Lung (tissue), 12 donors: Measurements from ENCODE around the gene TMEM91. TPM values are rescaled to one million over a fixed set of nuclear protein-coding genes. Genes with fewer than 3 reads are reported as not detected.

ENCODE experiments used
- ATAC-seq: fragments of 200-7000 bp; cut with Tn5 transposase; one replicate; pipeline ENCODE4 v1.9.1; 2020; ENCODE audit warnings: moderate number of reproducible peaks; ENCODE audit not compliant: insufficient read depth, low FRiP score
- DNase-seq, 3 donors: peaks; one replicate each; pipeline ENCODE4 v3.0.0-alpha.2; 2013 to 2017
- H3K27ac ChIP-seq, 2 donors: one replicate each; pipeline ENCODE4 v1.5.1; 2013; ENCODE audit warnings: mild to moderate bottlenecking in 2 of 2, moderate library complexity in 2 of 2, control low read depth in 1 of 2, inconsistent platforms in 1 of 2, low read depth in 1 of 2, low read length in 1 of 2
- H3K27me3 ChIP-seq, 3 donors: one replicate each; pipeline ENCODE4 v1.5.1; 2013; ENCODE audit warnings: low read length in 2 of 3; ENCODE audit not compliant: control insufficient read depth in 3 of 3, insufficient read depth in 3 of 3
- H3K36me3 ChIP-seq, 4 donors: one replicate each; pipeline ENCODE4 v1.5.1; 2013; ENCODE audit warnings: low read length in 4 of 4, mild to moderate bottlenecking in 1 of 4, moderate library complexity in 1 of 4; ENCODE audit not compliant: control insufficient read depth in 4 of 4, insufficient read depth in 4 of 4
- H3K4me1 ChIP-seq, 5 donors: one replicate each; pipeline ENCODE4 v1.5.1; 2013; ENCODE audit warnings: low read length in 5 of 5, mild to moderate bottlenecking in 2 of 5, moderate library complexity in 1 of 5; ENCODE audit not compliant: control insufficient read depth in 5 of 5, insufficient read depth in 5 of 5
- H3K4me3 ChIP-seq: one replicate; pipeline ENCODE4 v1.5.1; 2013; ENCODE audit warnings: mild to moderate bottlenecking, control low read depth, moderate library complexity
- H3K9ac ChIP-seq, 2 donors: one replicate each; pipeline ENCODE4 v1.5.1; 2013; ENCODE audit warnings: low read length in 2 of 2, control low read depth in 1 of 2; ENCODE audit not compliant: insufficient read depth in 1 of 2
- H3K9me3 ChIP-seq, 4 donors: one replicate each; pipeline ENCODE4 v1.5.1; 2013; ENCODE audit warnings: low read length in 3 of 4, mild to moderate bottlenecking in 1 of 4, moderate library complexity in 1 of 4; ENCODE audit not compliant: control insufficient read depth in 4 of 4, insufficient read depth in 3 of 4
- WGBS, 2 donors: extraction: QIAGEN DNeasy Blood & Tissue Kit; methylation state at CpG; one replicate each; pipeline ENCODE4 v1.1.7; 2013; 5-methylcytosine and 5-hydroxymethylcytosine counted together
- polyA plus RNA-seq, 2 donors: library from polyadenylated mRNA; stranded (reverse); fragments of 200-250 nt; gene quantifications; one replicate each; pipeline ENCODE4 v1.2.1, GENCODE V29; 2013
- total RNA-seq, 2 donors: library from RNA; depleted of rRNA in 1 of 2; stranded (reverse); fragments of >200 nt in 1 of 2; gene quantifications; one replicate each; pipeline ENCODE4 v1.2.1, GENCODE V29; 2014 to 2021
- TF ChIP-seq, protein P1 (sequence below): IDR thresholded peaks from 2 replicates; pipeline ENCODE4 v1.5.1; 2012; ENCODE audit warnings: mild to moderate bottlenecking; ENCODE audit errors: control extremely low read depth, extremely low read depth
- donor health status: control.
- donor health status: control.
- donor health status: Bipolar disorder and iron deficiency.
- donor health status: healthy.
- donor health status: DM: yes; HTN: yes; CAD: no.

The TMEM91 gene
- total and polyA plus RNA-seq, 4 donors, result 13.6 to 39.8 (median 17.0) TPM

GRCh38 chr19:41410336-41411054, 34.2 kb downstream of the TMEM91 start:
- 86 to 90% methylated on average over 23 of the region's 23 CpGs for WGBS, 2 donors
- DNase-seq (no peak), ATAC-seq (no peak)
- TF ChIP-seq, protein P1, sequence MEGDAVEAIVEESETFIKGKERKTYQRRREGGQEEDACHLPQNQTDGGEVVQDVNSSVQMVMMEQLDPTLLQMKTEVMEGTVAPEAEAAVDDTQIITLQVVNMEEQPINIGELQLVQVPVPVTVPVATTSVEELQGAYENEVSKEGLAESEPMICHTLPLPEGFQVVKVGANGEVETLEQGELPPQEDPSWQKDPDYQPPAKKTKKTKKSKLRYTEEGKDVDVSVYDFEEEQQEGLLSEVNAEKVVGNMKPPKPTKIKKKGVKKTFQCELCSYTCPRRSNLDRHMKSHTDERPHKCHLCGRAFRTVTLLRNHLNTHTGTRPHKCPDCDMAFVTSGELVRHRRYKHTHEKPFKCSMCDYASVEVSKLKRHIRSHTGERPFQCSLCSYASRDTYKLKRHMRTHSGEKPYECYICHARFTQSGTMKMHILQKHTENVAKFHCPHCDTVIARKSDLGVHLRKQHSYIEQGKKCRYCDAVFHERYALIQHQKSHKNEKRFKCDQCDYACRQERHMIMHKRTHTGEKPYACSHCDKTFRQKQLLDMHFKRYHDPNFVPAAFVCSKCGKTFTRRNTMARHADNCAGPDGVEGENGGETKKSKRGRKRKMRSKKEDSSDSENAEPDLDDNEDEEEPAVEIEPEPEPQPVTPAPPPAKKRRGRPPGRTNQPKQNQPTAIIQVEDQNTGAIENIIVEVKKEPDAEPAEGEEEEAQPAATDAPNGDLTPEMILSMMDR, result no peak
- Histone ChIP-seq H3K9me3 (no peaks in the 10 kb centered on the region), H3K9ac (no peak overlapping the region), H3K27me3 (no peaks in the 10 kb centered on the region), H3K4me1 (peaks cover 0 to 20% (median 4%) of the 10 kb centered on the region in 5 donors), H3K4me3 (no peak overlapping the region), H3K36me3 (peaks cover 0 to 28% (median 18%) of the 10 kb centered on the region in 4 donors), H3K27ac (peak overlapping the region; percentile 45 to 86)

DNA sequence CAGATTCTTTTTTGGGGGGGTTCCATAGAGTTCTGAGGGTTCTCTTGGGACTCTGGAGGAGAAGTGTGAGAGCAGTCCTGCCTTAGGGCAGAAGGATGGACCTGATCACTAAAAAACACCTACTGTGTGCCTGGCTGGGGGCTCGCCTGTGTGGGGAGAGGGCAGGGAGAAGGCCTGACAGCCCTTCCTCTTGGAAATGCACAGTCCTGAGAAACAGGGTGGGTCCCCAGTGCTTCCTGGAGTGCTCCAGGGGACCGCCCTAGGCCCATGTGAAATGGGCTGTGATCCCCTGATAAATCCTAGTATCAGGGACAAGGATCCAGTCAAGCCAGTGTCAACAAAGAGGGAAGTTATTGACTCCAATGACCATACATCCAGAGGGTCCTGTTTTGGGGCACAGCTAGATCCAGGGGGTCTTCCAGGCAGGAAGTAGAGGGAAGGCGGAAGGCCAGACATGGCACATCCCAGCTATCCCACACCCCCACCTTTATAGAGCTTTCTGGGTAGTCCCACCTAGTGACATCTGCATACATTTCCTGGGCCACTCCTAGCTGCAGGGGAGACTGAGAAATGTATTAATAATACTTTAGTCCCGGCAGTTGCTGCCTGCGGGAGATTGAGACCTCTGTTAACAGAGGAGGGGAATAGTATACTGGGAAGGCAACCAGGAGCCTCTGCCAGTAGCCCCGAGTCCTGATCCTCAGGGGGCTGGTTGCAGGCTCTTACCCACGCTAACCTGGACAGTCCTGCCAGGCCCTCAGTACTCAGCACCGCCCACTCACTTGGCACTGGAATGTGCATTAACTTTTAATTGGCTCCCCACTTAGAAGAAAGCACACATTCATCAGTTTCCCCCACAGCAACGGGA, 35.0 kb downstream of the TMEM91 start:
- DNase-seq (no peak), ATAC-seq (no peak)
- Histone ChIP-seq H3K4me1 (peaks cover 0 to 12% (median 4%) of the 10 kb centered on the region in 5 donors), H3K9me3 (no peaks in the 10 kb centered on the region), H3K27ac (peak overlapping the region; percentile 45 to 66), H3K4me3 (no peak overlapping the region), H3K27me3 (no peaks in the 10 kb centered on the region), H3K36me3 (peaks cover 0 to 28% (median 18%) of the 10 kb centered on the region in 4 donors), H3K9ac (no peak overlapping the region)
- TF ChIP-seq, protein P1, result no peak
- 73 to 75% methylated on average over 9 of the region's 9 CpGs for WGBS, 2 donors

DNA sequence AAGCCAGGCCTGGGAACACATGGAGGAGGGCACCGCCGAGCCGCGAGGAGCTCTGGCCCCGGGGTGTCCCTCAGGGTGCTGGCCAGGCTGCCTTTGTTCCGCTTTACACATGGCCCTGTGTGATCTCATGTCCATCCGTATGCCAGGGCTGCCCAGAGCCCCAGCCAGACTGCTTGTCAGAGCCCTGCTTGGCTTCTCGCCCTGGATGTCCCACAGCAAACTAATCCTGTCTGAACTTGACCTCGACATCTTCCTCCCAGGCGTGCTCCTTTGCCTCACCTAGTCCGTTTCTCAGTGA, 35.6 kb downstream of the TMEM91 start:
- TF ChIP-seq, protein P1, result no peak
- DNase-seq (no peak), ATAC-seq (no peak)
- 75 to 84% methylated on average over 11 of the region's 11 CpGs for WGBS, 2 donors
- Histone ChIP-seq H3K4me1 (peaks cover 0 to 12% (median 4%) of the 10 kb centered on the region in 5 donors), H3K4me3 (no peak overlapping the region), H3K36me3 (peaks cover 0 to 28% (median 18%) of the 10 kb centered on the region in 4 donors), H3K27me3 (no peaks in the 10 kb centered on the region), H3K27ac (peak overlapping the region; percentile 45 to 66), H3K9me3 (no peaks in the 10 kb centered on the region), H3K9ac (no peak overlapping the region)
